SK-N-SH (cell line): ENCODE measurements around the gene SUCLG2. TPM values are rescaled to one million over a fixed set of nuclear protein-coding genes. Genes with fewer than 3 reads are reported as not detected.

ENCODE experiments used
- CTCF ChIA-PET: fragments of 300-600, 350-600 bp; formaldehyde crosslinking; extraction: SDS; loops from one replicate; lab custom pipeline; 2021; lab: Yijun Ruan, JAX
- POLR2A ChIA-PET: fragments of 350-600 bp; sonication (Branson Sonifier 250); formaldehyde crosslinking; extraction: SDS; loops from one replicate; lab custom pipeline; 2020; ENCODE audit warnings: antibody characterized with exemption, inconsistent platforms; lab: Yijun Ruan, JAX
- DNase-seq: peaks from one replicate; pipeline ENCODE4 v3.0.0; 2012
- H2AFZ ChIP-seq: fragments of 200-600 bp; sonication (generic); 2 replicates; pipeline ENCODE4 v1.8.1; 2016; ENCODE audit warnings: antibody characterized with exemption, mild to moderate bottlenecking, low read depth
- H3F3A ChIP-seq: fragments of 200-600 bp; sonication (generic); replicated peaks from 2 replicates; pipeline ENCODE3; 2016; ENCODE audit warnings: antibody characterized with exemption, mild to moderate bottlenecking; ENCODE audit not compliant: insufficient read depth
- H3K27ac ChIP-seq, 2 experiments: fragments of 200-500 bp in 1 of 2; fragments of 200-600 bp in 1 of 2; sonication (Bioruptor generic) in 1 of 2; sonication (generic), shearing (Covaris generic) in 1 of 2; 2 replicates each; pipeline versions ENCODE4 v1.5.1 to v1.6.1; 2014 to 2016; ENCODE audit warnings: low read depth in 2 of 2, inconsistent platforms in 1 of 2, low read length in 1 of 2, mild to moderate bottlenecking in 1 of 2, mixed read lengths in 1 of 2
- H3K27me3 ChIP-seq: fragments of 200-600 bp; sonication (generic), shearing (Covaris generic); 2 replicates; pipeline ENCODE4 v1.6.1; 2016; ENCODE audit warnings: mixed run types; ENCODE audit not compliant: insufficient read depth
- H3K36me3 ChIP-seq, 2 experiments: fragments of 200-500 bp in 1 of 2; fragments of 200-600 bp in 1 of 2; sonication (Bioruptor generic) in 1 of 2; sonication (generic) in 1 of 2; replicated peaks in 1 of 2; 2 replicates each; pipeline versions ENCODE3 to v1.5.1; 2014 to 2016; ENCODE audit warnings: low read length in 1 of 2, mild to moderate bottlenecking in 1 of 2; ENCODE audit not compliant: insufficient read depth in 2 of 2, control insufficient read depth in 1 of 2
- H3K4me1 ChIP-seq, 2 experiments: fragments of 200-500 bp in 1 of 2; fragments of 200-600 bp in 1 of 2; sonication (Bioruptor generic) in 1 of 2; sonication (generic), shearing (Covaris generic) in 1 of 2; 2 replicates each; pipeline versions ENCODE4 v1.5.1 to v1.6.1; 2014 to 2016; ENCODE audit warnings: low read depth in 1 of 2, low read length in 1 of 2, mixed run types in 1 of 2; ENCODE audit not compliant: insufficient read depth in 2 of 2, control insufficient read depth in 1 of 2
- H3K4me2 ChIP-seq: fragments of 200-600 bp; sonication (generic), shearing (Covaris generic); 2 replicates; pipeline ENCODE4 v1.6.1; 2017; ENCODE audit warnings: mixed run types
- H3K4me3 ChIP-seq, 2 experiments: fragments of 200-500 bp in 1 of 2; fragments of 200-600 bp in 1 of 2; sonication (Bioruptor generic) in 1 of 2; sonication (generic), shearing (Covaris generic) in 1 of 2; 2 replicates each; pipeline versions ENCODE4 v1.5.1 to v1.8.1; 2014 to 2016; ENCODE audit warnings: low read depth in 2 of 2, inconsistent platforms in 1 of 2, low read length in 1 of 2, mild to moderate bottlenecking in 1 of 2, mixed read lengths in 1 of 2, moderate library complexity in 1 of 2
- H3K79me2 ChIP-seq: fragments of 200-600 bp; sonication (generic); 2 replicates; pipeline ENCODE4 v1.8.1; 2017; ENCODE audit warnings: mild to moderate bottlenecking; ENCODE audit not compliant: insufficient read depth
- H3K9ac ChIP-seq: fragments of 200-600 bp; sonication (generic); 2 replicates; pipeline ENCODE4 v1.6.1; 2017; ENCODE audit warnings: mixed run types
- H3K9me2 ChIP-seq: fragments of 200-600 bp; sonication (generic); 2 replicates; pipeline ENCODE4 v1.6.1; 2017; ENCODE audit warnings: mixed run types
- H3K9me3 ChIP-seq: fragments of 200-600 bp; sonication (generic); 2 replicates; pipeline ENCODE4 v1.6.1; 2017; ENCODE audit warnings: mixed run types, mild to moderate bottlenecking, moderate library complexity
- H4K20me1 ChIP-seq: fragments of 200-600 bp; sonication (generic); 2 replicates; pipeline ENCODE4 v1.6.1; 2017; ENCODE audit warnings: mild to moderate bottlenecking, mixed run types; ENCODE audit not compliant: insufficient read depth
- CHD2 ChIP-seq: fragments of 150-350 bp; IDR thresholded peaks from 2 replicates; pipeline ENCODE4 v1.6.1; 2018; ENCODE audit warnings: low read length; ENCODE audit not compliant: partially characterized antibody
- ELF1 ChIP-seq: IDR thresholded peaks from 2 replicates; pipeline ENCODE4 v1.4.0; 2012
- EP300 ChIP-seq, 2 experiments: IDR thresholded peaks; 2 replicates each; pipeline versions ENCODE4 v1.4.0 to v1.6.1; 2012; ENCODE audit warnings: borderline replicate concordance in 1 of 2, low read depth in 1 of 2, low read length in 1 of 2
- FOSL2 ChIP-seq: IDR thresholded peaks from 2 replicates; pipeline ENCODE4 v1.4.0; 2012; ENCODE audit warnings: low read depth, mild to moderate bottlenecking, moderate library complexity, borderline replicate concordance
- FOXJ3 ChIP-seq: sonication (generic); formaldehyde crosslinking; IDR thresholded peaks from 2 replicates; pipeline ENCODE4 v1.5.1; 2020; ENCODE audit warnings: mild to moderate bottlenecking, missing genetic modification reagents
- FOXM1 ChIP-seq: IDR thresholded peaks from 2 replicates; pipeline ENCODE4 v1.4.0; 2012; ENCODE audit warnings: low read depth, mild to moderate bottlenecking
- GABPA ChIP-seq: IDR thresholded peaks from 2 replicates; pipeline ENCODE4 v1.4.0; 2012; ENCODE audit warnings: low read depth, mild to moderate bottlenecking
- GATA2 ChIP-seq: sonication (generic); formaldehyde crosslinking; IDR thresholded peaks from 2 replicates; pipeline ENCODE4 v1.5.0; 2020; ENCODE audit warnings: mild to moderate bottlenecking, missing genetic modification reagents
- JUND ChIP-seq: IDR thresholded peaks from 2 replicates; pipeline ENCODE4 v1.4.0; 2012
- MEF2A ChIP-seq: IDR thresholded peaks from 2 replicates; pipeline ENCODE4 v1.4.0; 2012; ENCODE audit warnings: low read depth, borderline replicate concordance
- NFIC ChIP-seq: IDR thresholded peaks from 2 replicates; pipeline ENCODE4 v1.4.0; 2012; ENCODE audit warnings: borderline replicate concordance
- NRF1 ChIP-seq: IDR thresholded peaks from 2 replicates; pipeline ENCODE4 v1.6.1; 2012; ENCODE audit warnings: low read depth, mild to moderate bottlenecking, low read length
- PBX3 ChIP-seq: IDR thresholded peaks from 2 replicates; pipeline ENCODE4; 2012
- RAD21 ChIP-seq: IDR thresholded peaks from 2 replicates; pipeline ENCODE4 v1.6.1; 2012; ENCODE audit warnings: mild to moderate bottlenecking, low read length
- RXRA ChIP-seq: IDR thresholded peaks from 2 replicates; pipeline ENCODE4 v1.4.0; 2012; ENCODE audit warnings: low read depth, mild to moderate bottlenecking, borderline replicate concordance
- TCF12 ChIP-seq: IDR thresholded peaks from 2 replicates; pipeline ENCODE4 v1.4.0; 2012
- TEAD4 ChIP-seq: IDR thresholded peaks from 2 replicates; pipeline ENCODE4 v1.4.0; 2012; ENCODE audit warnings: mild to moderate bottlenecking, borderline replicate concordance; ENCODE audit not compliant: insufficient read depth
- YY1 ChIP-seq: IDR thresholded peaks from 2 replicates; pipeline ENCODE4 v1.4.0; 2012; ENCODE audit warnings: low read depth, mild to moderate bottlenecking
- WGBS: methylation state at CpG from one replicate; pipeline ENCODE4 v1.1.6; 2017; ENCODE audit warnings: low lambda C conversion rate; 5-methylcytosine and 5-hydroxymethylcytosine counted together
- polyA plus RNA-seq, 3 experiments: library from polyadenylated mRNA; depleted of rRNA; stranded (reverse); fragments of >200 nt; gene quantifications; 2 replicates each; pipeline ENCODE4 v1.2.3, GENCODE V29; 2012
- TF ChIP-seq, protein P1 (sequence below): fragments of 200-600 bp; sonication (generic); IDR thresholded peaks from 2 replicates; pipeline ENCODE4 v1.6.1; 2017; ENCODE audit warnings: antibody characterized with exemption, mild to moderate bottlenecking, moderate library complexity
- TF ChIP-seq, protein P2 (sequence below): IDR thresholded peaks from 2 replicates; pipeline ENCODE4 v1.4.0; 2012; ENCODE audit warnings: low read depth, borderline replicate concordance

The SUCLG2 gene
- polyA plus RNA-seq, 1 of the 3 experiments (the other 2 are of a cell fraction): 20.2 TPM

DNA sequence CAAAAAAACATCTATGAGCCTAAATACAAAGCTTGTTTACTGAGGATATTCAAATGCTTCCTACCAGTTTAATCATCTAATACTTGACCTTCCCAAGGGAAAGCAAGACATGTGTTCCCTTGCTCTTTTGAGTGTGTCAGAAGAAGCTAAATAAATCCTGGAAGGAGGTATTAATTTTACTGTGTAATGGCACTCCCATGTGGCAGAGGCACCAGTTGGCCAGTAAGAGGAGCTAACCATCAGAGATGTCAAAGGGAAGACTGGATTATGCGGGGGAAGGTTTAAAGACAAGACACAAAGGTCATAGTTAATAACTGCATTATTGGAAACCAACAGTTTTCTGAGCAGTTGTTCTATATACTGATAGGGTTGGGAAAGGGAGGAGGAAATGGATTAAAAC is 125.1 kb downstream of the SUCLG2 start:
- Histone ChIP-seq H3K79me2 (peaks cover 10% of the 10 kb centered on the region), H3K4me3 (no peak overlapping the region), H2AFZ (no peak overlapping the region), H3K36me3 (peaks cover 8 to 9% of the 10 kb centered on the region in 2 experiments), H3K9me3 (no peaks in the 10 kb centered on the region), H3F3A (peaks cover 19% of the 10 kb centered on the region), H3K9me2 (no peaks in the 10 kb centered on the region), H3K27ac (no peak overlapping the region), H3K27me3 (no peaks in the 10 kb centered on the region), H3K4me2 (no peak overlapping the region), H3K4me1 (peaks cover 0 to 22% of the 10 kb centered on the region in 2 experiments; a peak in 2 of 4 replicates), H3K9ac (no peak overlapping the region), H4K20me1 (no peaks in the 10 kb centered on the region)
- 96% methylated on average over 1 of the region's 1 CpG for WGBS
- POLR2A ChIA-PET: no interaction called here
- no peak for TF ChIP-seq FOSL2
- no peak for TF ChIP-seq GATA2 (CRISPR knock-in tag)
- TF ChIP-seq, protein P1, sequence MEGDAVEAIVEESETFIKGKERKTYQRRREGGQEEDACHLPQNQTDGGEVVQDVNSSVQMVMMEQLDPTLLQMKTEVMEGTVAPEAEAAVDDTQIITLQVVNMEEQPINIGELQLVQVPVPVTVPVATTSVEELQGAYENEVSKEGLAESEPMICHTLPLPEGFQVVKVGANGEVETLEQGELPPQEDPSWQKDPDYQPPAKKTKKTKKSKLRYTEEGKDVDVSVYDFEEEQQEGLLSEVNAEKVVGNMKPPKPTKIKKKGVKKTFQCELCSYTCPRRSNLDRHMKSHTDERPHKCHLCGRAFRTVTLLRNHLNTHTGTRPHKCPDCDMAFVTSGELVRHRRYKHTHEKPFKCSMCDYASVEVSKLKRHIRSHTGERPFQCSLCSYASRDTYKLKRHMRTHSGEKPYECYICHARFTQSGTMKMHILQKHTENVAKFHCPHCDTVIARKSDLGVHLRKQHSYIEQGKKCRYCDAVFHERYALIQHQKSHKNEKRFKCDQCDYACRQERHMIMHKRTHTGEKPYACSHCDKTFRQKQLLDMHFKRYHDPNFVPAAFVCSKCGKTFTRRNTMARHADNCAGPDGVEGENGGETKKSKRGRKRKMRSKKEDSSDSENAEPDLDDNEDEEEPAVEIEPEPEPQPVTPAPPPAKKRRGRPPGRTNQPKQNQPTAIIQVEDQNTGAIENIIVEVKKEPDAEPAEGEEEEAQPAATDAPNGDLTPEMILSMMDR: peak; percentile 14; the same call in 1 of the 2 replicates
- TF ChIP-seq CHD2: no peak
- TF ChIP-seq, protein P2, sequence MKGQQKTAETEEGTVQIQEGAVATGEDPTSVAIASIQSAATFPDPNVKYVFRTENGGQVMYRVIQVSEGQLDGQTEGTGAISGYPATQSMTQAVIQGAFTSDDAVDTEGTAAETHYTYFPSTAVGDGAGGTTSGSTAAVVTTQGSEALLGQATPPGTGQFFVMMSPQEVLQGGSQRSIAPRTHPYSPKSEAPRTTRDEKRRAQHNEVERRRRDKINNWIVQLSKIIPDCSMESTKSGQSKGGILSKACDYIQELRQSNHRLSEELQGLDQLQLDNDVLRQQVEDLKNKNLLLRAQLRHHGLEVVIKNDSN: no peak
- TF ChIP-seq MEF2A: no peak
- TF ChIP-seq RAD21: 0 out of 2 replicates have a peak, but pooled peaks have one; percentile 4
- TF ChIP-seq FOXM1: no peak
- no peak for TF ChIP-seq YY1
- no peak for TF ChIP-seq NRF1
- no peak for TF ChIP-seq ELF1
- no peak for TF ChIP-seq JUND
- CTCF ChIA-PET: interaction anchor here (1.1 kb wide), 1 partner anchor 28 kb away, joined by 3 read pairs; no protein-coding TSS in a partner anchor
- DNase-seq: no peak

GRCh38 chr3:67526246-67526645 is 128.2 kb downstream of the SUCLG2 start:
- Histone ChIP-seq H3K9ac (no peak overlapping the region), H3K79me2 (peaks cover 10% of the 10 kb centered on the region; the same call in 1 of the 2 replicates), H3K4me3 (no peak overlapping the region), H3K27ac (peak overlapping the region in 1 of 2 experiments; percentile 32; a peak in 1 of 4 replicates), H2AFZ (no peak overlapping the region), H3K4me2 (no peak overlapping the region), H4K20me1 (no peaks in the 10 kb centered on the region), H3K9me2 (no peaks in the 10 kb centered on the region), H3F3A (peaks cover 9% of the 10 kb centered on the region), H3K27me3 (no peaks in the 10 kb centered on the region), H3K4me1 (peaks cover 0 to 7% of the 10 kb centered on the region in 2 experiments; a peak in 2 of 4 replicates), H3K36me3 (peaks cover 8 to 9% of the 10 kb centered on the region in 2 experiments), H3K9me3 (no peaks in the 10 kb centered on the region)
- ChIA-PET CTCF (no interaction called here), POLR2A (no interaction called here)
- DNase-seq: no peak
- TF ChIP-seq FOSL2 (peak; percentile 54; the same call in 1 of the 2 replicates), FOXJ3 (CRISPR knock-in tag) (no peak), EP300 (IDR thresholded peaks at IDR 0.05; ENCODE audit: borderline replicate concordance in 1 of 2, low read depth in 1 of 2, low read length in 1 of 2) (peak in 1 of 2 experiments; percentile 34; a peak in 1 of 4 replicates), JUND (peak; percentile 59), TCF12 (peak; percentile 76), GABPA (no peak), RXRA (peak; percentile 8; the same call in 1 of the 2 replicates), NRF1 (no peak), NFIC (peak; percentile 20; the same call in 1 of the 2 replicates), PBX3 (0 out of 2 replicates have a peak, but pooled peaks have one; percentile 48), TEAD4 (peak; percentile 53; the same call in 1 of the 2 replicates)
- WGBS: 59% methylated on average over 2 of the region's 2 CpGs
